GM12892 (cell line): ENCODE measurements around the gene OR7D2.

Source experiments
- POLR2A ChIP-seq: IDR thresholded peaks from 2 replicates; pipeline ENCODE4 v1.6.1; 2011; ENCODE audit warnings: low read depth, low read length, control low read depth
- POLR2AphosphoS5 ChIP-seq: IDR thresholded peaks from 2 replicates; pipeline ENCODE4 v1.6.1; 2011; ENCODE audit warnings: low read depth, low read length, control low read depth

GRCh38 chr19:9150650-9151049 lies 28.1 kb upstream of the OR7D2 start:
- TF ChIP-seq POLR2AphosphoS5 (no peak), POLR2A (no peak)
